SK-N-SH (cell line): ENCODE results near the gene MCM10. TPM values are rescaled to one million over a fixed set of nuclear protein-coding genes. Genes with fewer than 3 reads are reported as not detected.

Experiments used
- CTCF ChIA-PET: fragments of 300-600, 350-600 bp; formaldehyde crosslinking; extraction: SDS; loops from one replicate; lab custom pipeline; 2021; lab: Yijun Ruan, JAX
- POLR2A ChIA-PET: fragments of 350-600 bp; sonication (Branson Sonifier 250); formaldehyde crosslinking; extraction: SDS; loops from one replicate; lab custom pipeline; 2020; ENCODE audit warnings: antibody characterized with exemption, inconsistent platforms; lab: Yijun Ruan, JAX
- DNase-seq: peaks from one replicate; pipeline ENCODE4 v3.0.0; 2012
- H2AFZ ChIP-seq: fragments of 200-600 bp; sonication (generic); 2 replicates; pipeline ENCODE4 v1.8.1; 2016; ENCODE audit warnings: antibody characterized with exemption, mild to moderate bottlenecking, low read depth
- H3F3A ChIP-seq: fragments of 200-600 bp; sonication (generic); replicated peaks from 2 replicates; pipeline ENCODE3; 2016; ENCODE audit warnings: antibody characterized with exemption, mild to moderate bottlenecking; ENCODE audit not compliant: insufficient read depth
- H3K27ac ChIP-seq, 2 experiments: fragments of 200-500 bp in 1 of 2; fragments of 200-600 bp in 1 of 2; sonication (Bioruptor generic) in 1 of 2; sonication (generic), shearing (Covaris generic) in 1 of 2; 2 replicates each; pipeline versions ENCODE4 v1.5.1 to v1.6.1; 2014 to 2016; ENCODE audit warnings: low read depth in 2 of 2, inconsistent platforms in 1 of 2, low read length in 1 of 2, mild to moderate bottlenecking in 1 of 2, mixed read lengths in 1 of 2
- H3K27me3 ChIP-seq: fragments of 200-600 bp; sonication (generic), shearing (Covaris generic); 2 replicates; pipeline ENCODE4 v1.6.1; 2016; ENCODE audit warnings: mixed run types; ENCODE audit not compliant: insufficient read depth
- H3K36me3 ChIP-seq, 2 experiments: fragments of 200-500 bp in 1 of 2; fragments of 200-600 bp in 1 of 2; sonication (Bioruptor generic) in 1 of 2; sonication (generic) in 1 of 2; replicated peaks in 1 of 2; 2 replicates each; pipeline versions ENCODE3 to v1.5.1; 2014 to 2016; ENCODE audit warnings: low read length in 1 of 2, mild to moderate bottlenecking in 1 of 2; ENCODE audit not compliant: insufficient read depth in 2 of 2, control insufficient read depth in 1 of 2
- H3K4me1 ChIP-seq, 2 experiments: fragments of 200-500 bp in 1 of 2; fragments of 200-600 bp in 1 of 2; sonication (Bioruptor generic) in 1 of 2; sonication (generic), shearing (Covaris generic) in 1 of 2; 2 replicates each; pipeline versions ENCODE4 v1.5.1 to v1.6.1; 2014 to 2016; ENCODE audit warnings: low read depth in 1 of 2, low read length in 1 of 2, mixed run types in 1 of 2; ENCODE audit not compliant: insufficient read depth in 2 of 2, control insufficient read depth in 1 of 2
- H3K4me2 ChIP-seq: fragments of 200-600 bp; sonication (generic), shearing (Covaris generic); 2 replicates; pipeline ENCODE4 v1.6.1; 2017; ENCODE audit warnings: mixed run types
- H3K4me3 ChIP-seq, 2 experiments: fragments of 200-500 bp in 1 of 2; fragments of 200-600 bp in 1 of 2; sonication (Bioruptor generic) in 1 of 2; sonication (generic), shearing (Covaris generic) in 1 of 2; 2 replicates each; pipeline versions ENCODE4 v1.5.1 to v1.8.1; 2014 to 2016; ENCODE audit warnings: low read depth in 2 of 2, inconsistent platforms in 1 of 2, low read length in 1 of 2, mild to moderate bottlenecking in 1 of 2, mixed read lengths in 1 of 2, moderate library complexity in 1 of 2
- H3K79me2 ChIP-seq: fragments of 200-600 bp; sonication (generic); 2 replicates; pipeline ENCODE4 v1.8.1; 2017; ENCODE audit warnings: mild to moderate bottlenecking; ENCODE audit not compliant: insufficient read depth
- H3K9ac ChIP-seq: fragments of 200-600 bp; sonication (generic); 2 replicates; pipeline ENCODE4 v1.6.1; 2017; ENCODE audit warnings: mixed run types
- H3K9me2 ChIP-seq: fragments of 200-600 bp; sonication (generic); 2 replicates; pipeline ENCODE4 v1.6.1; 2017; ENCODE audit warnings: mixed run types
- H3K9me3 ChIP-seq: fragments of 200-600 bp; sonication (generic); 2 replicates; pipeline ENCODE4 v1.6.1; 2017; ENCODE audit warnings: mixed run types, mild to moderate bottlenecking, moderate library complexity
- H4K20me1 ChIP-seq: fragments of 200-600 bp; sonication (generic); 2 replicates; pipeline ENCODE4 v1.6.1; 2017; ENCODE audit warnings: mild to moderate bottlenecking, mixed run types; ENCODE audit not compliant: insufficient read depth
- CHD2 ChIP-seq: fragments of 150-350 bp; IDR thresholded peaks from 2 replicates; pipeline ENCODE4 v1.6.1; 2018; ENCODE audit warnings: low read length; ENCODE audit not compliant: partially characterized antibody
- EP300 ChIP-seq, 2 experiments: IDR thresholded peaks; 2 replicates each; pipeline versions ENCODE4 v1.4.0 to v1.6.1; 2012; ENCODE audit warnings: borderline replicate concordance in 1 of 2, low read depth in 1 of 2, low read length in 1 of 2
- EZH2phosphoT487 ChIP-seq: fragments of 200-600 bp; sonication (generic); IDR thresholded peaks from 2 replicates; pipeline ENCODE4 v1.6.1; 2017; ENCODE audit warnings: low read depth, mixed run types, mild to moderate bottlenecking, antibody characterized with exemption, moderate library complexity, borderline replicate concordance
- FOSL2 ChIP-seq: IDR thresholded peaks from 2 replicates; pipeline ENCODE4 v1.4.0; 2012; ENCODE audit warnings: low read depth, mild to moderate bottlenecking, moderate library complexity, borderline replicate concordance
- FOXJ3 ChIP-seq: sonication (generic); formaldehyde crosslinking; IDR thresholded peaks from 2 replicates; pipeline ENCODE4 v1.5.1; 2020; ENCODE audit warnings: mild to moderate bottlenecking, missing genetic modification reagents
- GATA2 ChIP-seq: sonication (generic); formaldehyde crosslinking; IDR thresholded peaks from 2 replicates; pipeline ENCODE4 v1.5.0; 2020; ENCODE audit warnings: mild to moderate bottlenecking, missing genetic modification reagents
- IRF3 ChIP-seq: fragments of 150-350 bp; IDR thresholded peaks from 2 replicates; pipeline ENCODE4 v1.6.1; 2016; ENCODE audit warnings: mild to moderate bottlenecking, low read depth, low read length
- JUND ChIP-seq: IDR thresholded peaks from 2 replicates; pipeline ENCODE4 v1.4.0; 2012
- MEF2A ChIP-seq: IDR thresholded peaks from 2 replicates; pipeline ENCODE4 v1.4.0; 2012; ENCODE audit warnings: low read depth, borderline replicate concordance
- NFIC ChIP-seq: IDR thresholded peaks from 2 replicates; pipeline ENCODE4 v1.4.0; 2012; ENCODE audit warnings: borderline replicate concordance
- NRF1 ChIP-seq: IDR thresholded peaks from 2 replicates; pipeline ENCODE4 v1.6.1; 2012; ENCODE audit warnings: low read depth, mild to moderate bottlenecking, low read length
- PBX3 ChIP-seq: IDR thresholded peaks from 2 replicates; pipeline ENCODE4; 2012
- RCOR1 ChIP-seq: fragments of 150-350 bp; IDR thresholded peaks from 2 replicates; pipeline ENCODE4 v1.6.1; 2017; ENCODE audit warnings: antibody characterized with exemption, low read length
- RXRA ChIP-seq: IDR thresholded peaks from 2 replicates; pipeline ENCODE4 v1.4.0; 2012; ENCODE audit warnings: low read depth, mild to moderate bottlenecking, borderline replicate concordance
- SIN3A ChIP-seq: IDR thresholded peaks from 2 replicates; pipeline ENCODE4 v1.6.1; 2012; ENCODE audit warnings: low read depth, mild to moderate bottlenecking, low read length, moderate library complexity, borderline replicate concordance
- TCF12 ChIP-seq: IDR thresholded peaks from 2 replicates; pipeline ENCODE4 v1.4.0; 2012
- ZBTB33 ChIP-seq: IDR thresholded peaks from 2 replicates; pipeline ENCODE4 v1.4.0; 2012; ENCODE audit warnings: low read depth, borderline replicate concordance
- WGBS: methylation state at CpG from one replicate; pipeline ENCODE4 v1.1.6; 2017; ENCODE audit warnings: low lambda C conversion rate; 5-methylcytosine and 5-hydroxymethylcytosine counted together
- polyA plus RNA-seq, 3 experiments: library from polyadenylated mRNA; depleted of rRNA; stranded (reverse); fragments of >200 nt; gene quantifications; 2 replicates each; pipeline ENCODE4 v1.2.3, GENCODE V29; 2012

Gene MCM10
- polyA plus RNA-seq, 1 of the 3 experiments (the other 2 are of a cell fraction), result 5.1 TPM

GRCh38 chr10:13146379-13146778 lies 15.0 kb upstream of the MCM10 start:
- Histone ChIP-seq H4K20me1 (no peaks in the 10 kb centered on the region), H3K27ac (no peak overlapping the region), H3K79me2 (no peaks in the 10 kb centered on the region), H3K4me1 (no peaks in the 10 kb centered on the region), H3K4me3 (no peak overlapping the region; a peak in 1 of 4 replicates), H2AFZ (no peak overlapping the region), H3K36me3 (peaks cover 2 to 16% of the 10 kb centered on the region in 2 experiments), H3K9me3 (no peaks in the 10 kb centered on the region), H3K9ac (no peak overlapping the region), H3K4me2 (no peak overlapping the region), H3K27me3 (no peaks in the 10 kb centered on the region), H3K9me2 (no peaks in the 10 kb centered on the region), H3F3A (peaks cover 3% of the 10 kb centered on the region)
- ChIA-PET POLR2A (no interaction called here), CTCF (no interaction called here)
- TF ChIP-seq NFIC, result no peak
- TF ChIP-seq TCF12, result no peak
- no peak for TF ChIP-seq ZBTB33
- no peak for TF ChIP-seq EZH2phosphoT487
- TF ChIP-seq EP300 (IDR thresholded peaks at IDR 0.05; ENCODE audit: borderline replicate concordance in 1 of 2, low read depth in 1 of 2, low read length in 1 of 2), result no peak
- no peak for TF ChIP-seq PBX3
- TF ChIP-seq RXRA, result no peak
- no peak for TF ChIP-seq GATA2
- TF ChIP-seq JUND, result no peak
- no peak for TF ChIP-seq FOSL2
- no peak for TF ChIP-seq CHD2
- TF ChIP-seq IRF3, result no peak
- TF ChIP-seq SIN3A, result no peak
- TF ChIP-seq RCOR1, result no peak
- no peak for TF ChIP-seq MEF2A
- no peak for TF ChIP-seq FOXJ3 (CRISPR knock-in tag)
- WGBS, result 56% methylated on average over 1 of the region's 1 CpG
- DNase-seq, result no peak

- Histone ChIP-seq H3K4me1 (no peaks in the 10 kb centered on the region), H2AFZ (no peak overlapping the region), H3K36me3 (peaks cover 0 to 13% of the 10 kb centered on the region in 2 experiments), H3K4me2 (no peak overlapping the region), H3K9ac (no peak overlapping the region), H4K20me1 (no peaks in the 10 kb centered on the region), H3K27me3 (no peaks in the 10 kb centered on the region), H3F3A (peaks cover 3% of the 10 kb centered on the region), H3K79me2 (no peaks in the 10 kb centered on the region), H3K27ac (no peak overlapping the region), H3K9me3 (no peaks in the 10 kb centered on the region), H3K9me2 (no peaks in the 10 kb centered on the region), H3K4me3 (no peak overlapping the region)
- no peak for TF ChIP-seq NRF1
- DNase-seq, result no peak
- CTCF ChIA-PET, result no interaction called here
- POLR2A ChIA-PET, result no interaction called here
Observed at GRCh38 chr10:13147161-13147560, 14.2 kb upstream of the MCM10 start.
